Epidermal melanocyte (primary cell): ENCODE measurements around the gene ANKHD1.
"Not testable (repeated sequence)": the region's sequence is repeated elsewhere in the genome, so short reads cannot be mapped to it uniquely, and the experiment has no call there.

Source experiments
- DNase-seq: peaks from one replicate; pipeline ENCODE4 v3.0.0; 2011; ENCODE audit warnings: low spot score; ENCODE audit not compliant: insufficient read length

The ANKHD1 gene

DNA sequence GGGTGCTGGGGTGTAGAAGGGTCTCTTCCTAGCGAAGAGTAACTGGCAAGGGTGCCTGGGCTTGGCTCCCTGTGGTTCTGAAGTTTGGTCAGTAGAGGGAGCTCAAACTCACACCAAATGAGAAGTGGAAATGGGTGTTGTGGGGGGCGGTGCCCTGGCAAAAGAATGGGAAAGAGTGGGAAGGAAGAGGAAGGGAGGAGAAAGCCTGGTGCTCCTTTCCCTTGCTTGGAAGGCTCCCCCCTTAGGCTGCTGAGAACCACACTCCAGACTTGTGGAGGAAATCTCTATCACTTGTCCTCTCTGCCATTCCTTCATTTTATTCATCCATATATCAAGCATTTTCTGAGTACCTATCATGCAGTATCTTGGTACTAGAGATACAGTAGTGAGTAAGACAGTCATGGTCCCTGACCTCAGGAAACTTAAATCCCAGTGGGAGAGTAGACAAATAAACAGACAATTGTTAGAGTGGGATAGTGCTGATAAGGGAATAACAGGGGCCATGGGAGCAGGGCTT, 28.6 kb upstream of the ANKHD1 start:
- DNase-seq, result peak; percentile 74

DNA sequence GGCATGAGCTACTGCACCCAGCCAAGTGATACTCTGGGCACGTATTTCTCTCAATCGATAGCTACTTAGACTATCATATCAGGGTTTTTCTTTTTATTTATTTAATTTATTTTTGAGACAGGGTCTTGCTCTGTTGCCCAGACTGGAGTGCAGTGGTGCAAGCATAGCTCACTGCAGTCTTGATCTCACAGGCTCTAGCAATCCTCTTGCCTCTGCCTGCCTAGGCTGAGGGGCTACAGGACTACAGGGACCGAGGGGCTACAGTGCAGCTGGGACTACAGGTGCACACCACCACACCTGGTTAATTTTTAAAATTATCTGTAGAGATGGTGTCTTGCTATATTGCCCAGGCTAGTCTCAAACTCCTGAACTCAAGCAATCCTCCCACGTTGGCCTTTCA, 20.3 kb upstream of the ANKHD1 start:
- no peak for DNase-seq

DNA sequence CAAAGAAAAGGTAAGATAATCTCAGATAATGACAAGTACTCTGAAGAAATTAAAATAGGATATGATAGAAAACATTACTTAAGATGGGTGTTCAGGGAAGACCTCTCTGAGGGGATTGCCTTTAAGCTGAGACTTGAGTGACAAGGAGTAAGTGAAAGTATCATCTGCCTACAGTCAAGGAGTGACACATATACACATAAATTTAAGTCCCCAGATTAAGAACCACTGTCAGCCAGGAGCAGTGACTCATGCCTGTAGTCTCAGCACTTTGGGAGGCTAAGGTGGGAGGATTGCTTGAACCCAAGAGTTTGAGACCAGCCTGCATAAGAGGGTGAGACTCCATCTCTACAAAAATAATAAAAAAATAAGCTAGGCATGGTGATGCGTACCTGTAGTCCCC, 19.7 kb upstream of the ANKHD1 start:
- DNase-seq, result no peak

DNA sequence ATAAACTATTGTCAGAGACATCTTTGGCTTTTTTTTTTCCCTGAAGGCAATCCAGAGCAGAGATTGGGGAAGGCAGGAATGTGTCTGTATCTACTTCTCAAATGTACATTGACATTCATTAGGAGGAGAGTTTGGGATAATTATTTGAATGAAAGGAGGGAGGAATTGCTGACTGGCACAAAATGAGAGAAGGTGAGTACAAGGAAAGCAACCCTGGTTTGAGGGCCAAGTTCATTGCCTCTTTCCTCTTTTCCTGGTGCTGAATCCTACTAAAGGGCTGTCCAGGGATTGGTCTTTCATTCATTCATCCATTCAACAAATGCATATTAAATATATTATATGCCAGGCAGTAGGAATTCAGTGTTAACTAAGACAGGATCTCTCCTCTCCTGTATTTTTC, 18.8 kb upstream of the ANKHD1 start:
- no peak for DNase-seq

DNA sequence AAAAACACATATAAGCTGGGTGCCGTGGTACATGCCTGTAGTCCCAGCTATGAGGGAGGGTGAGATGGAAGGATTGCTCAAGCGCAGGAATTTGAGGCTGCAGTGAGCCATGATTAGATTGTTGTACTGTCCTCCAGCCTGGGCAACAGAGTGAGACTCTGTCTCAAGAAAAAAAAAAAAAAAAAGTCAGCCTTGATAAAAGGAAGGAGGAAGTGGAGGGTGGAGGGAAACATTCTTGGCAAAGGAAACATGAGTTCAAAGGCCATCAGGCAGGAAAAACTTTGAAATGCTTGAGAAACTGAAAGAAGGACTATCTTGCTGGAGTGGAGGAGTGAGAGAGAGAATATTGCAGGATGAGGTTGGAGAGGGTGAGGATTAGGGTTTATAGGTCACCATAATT, 18.3 kb upstream of the ANKHD1 start:
- DNase-seq, result no peak

DNA sequence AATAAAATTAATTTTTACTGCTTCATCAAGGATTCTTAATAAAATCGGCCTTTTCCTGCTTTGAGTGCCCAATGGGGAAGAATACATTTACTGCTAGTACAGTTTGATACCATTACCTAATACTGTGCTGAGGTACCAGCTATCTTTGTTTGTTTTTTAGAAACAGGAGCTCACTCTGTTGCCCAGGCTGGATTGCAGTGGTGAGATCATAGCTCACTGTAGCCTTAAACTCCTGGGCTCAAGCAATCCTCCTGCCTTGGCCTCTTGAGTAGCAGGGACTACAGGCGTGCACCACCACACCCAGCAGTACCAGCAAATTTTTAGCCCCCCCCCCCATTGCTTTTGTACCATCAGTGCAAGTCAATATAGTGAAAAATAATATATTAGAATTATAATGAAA, 13.6 kb upstream of the ANKHD1 start:
- DNase-seq, result no peak

DNA sequence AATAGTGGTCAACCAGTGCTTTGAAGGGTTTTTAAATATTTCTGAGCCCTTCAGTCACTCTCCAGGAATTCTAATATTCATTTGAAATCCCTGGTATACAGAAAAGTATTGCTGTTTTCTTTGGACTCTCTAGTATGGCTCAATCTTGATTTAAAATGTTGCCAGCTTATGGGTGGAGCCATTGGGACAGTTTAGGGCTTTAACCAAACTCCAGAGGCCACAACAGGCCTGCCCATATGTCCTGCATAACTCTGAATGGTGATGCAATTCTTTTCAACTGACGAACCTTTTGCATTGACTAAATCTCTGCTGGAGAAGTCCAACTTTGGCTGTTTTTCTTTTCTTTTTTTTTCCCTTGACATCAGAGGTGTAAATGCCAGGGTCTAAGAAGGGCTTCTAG, 10.3 kb upstream of the ANKHD1 start:
- DNase-seq, result no peak

DNA sequence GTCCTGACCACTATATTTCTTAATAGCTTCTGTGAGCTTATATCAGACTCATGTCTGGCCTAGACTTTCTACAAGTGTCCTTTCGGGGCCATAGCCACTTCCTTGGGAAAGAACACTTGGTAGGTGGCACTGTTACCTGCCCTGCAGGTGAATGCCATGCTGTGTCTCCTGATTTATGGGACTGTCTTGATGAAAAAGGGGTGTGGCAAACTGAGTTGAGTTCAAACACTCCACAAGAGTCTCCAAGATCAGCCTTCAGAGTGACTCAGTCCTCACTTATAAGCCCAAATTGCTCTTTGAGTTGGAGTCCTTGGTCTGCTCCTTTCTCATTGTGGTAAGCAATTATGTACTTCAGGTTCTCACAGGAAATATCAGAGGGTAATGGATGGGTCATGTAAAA, 9.9 kb upstream of the ANKHD1 start:
- DNase-seq, result no peak

DNA sequence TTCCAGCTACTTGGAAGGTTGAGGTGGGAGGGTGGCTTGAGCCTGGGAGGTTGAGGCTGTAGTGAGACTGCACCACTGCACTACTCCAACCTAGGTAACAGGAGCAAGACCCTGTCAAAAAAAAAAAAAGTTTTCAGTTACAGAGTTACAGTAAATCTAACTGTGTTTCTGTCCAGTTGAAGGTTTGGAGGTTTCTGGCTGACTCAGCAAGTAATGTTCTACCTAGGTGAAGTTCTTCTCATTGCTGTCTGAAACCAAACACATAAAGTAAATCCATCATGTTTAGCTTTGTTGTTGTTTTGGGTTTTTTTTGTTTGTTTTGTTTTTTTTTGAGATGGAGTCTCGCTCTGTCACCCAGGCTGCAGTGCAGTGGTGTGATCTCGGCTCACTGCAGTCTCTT, 7.9 kb upstream of the ANKHD1 start:
- DNase-seq, result no peak

DNA sequence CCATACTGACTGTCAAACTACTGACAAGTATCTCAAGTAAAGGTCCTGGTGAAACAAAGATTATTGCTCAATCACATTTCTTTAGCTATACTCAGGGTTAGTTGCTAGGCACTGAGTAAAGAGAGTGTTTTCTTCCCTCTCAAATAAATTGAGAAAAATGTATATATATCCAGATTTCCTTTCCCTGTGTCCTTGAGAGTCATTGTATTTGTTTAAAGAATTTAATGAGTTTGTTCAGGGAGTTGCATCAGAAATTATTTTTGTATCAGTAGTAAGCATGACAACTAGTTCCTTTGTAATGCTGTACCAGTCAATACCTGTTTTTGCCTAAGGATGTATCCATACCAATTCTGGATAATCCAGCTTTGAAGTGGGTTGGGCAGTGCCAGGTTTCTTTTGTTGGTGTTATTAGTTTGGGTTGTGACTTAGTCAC, 3.2 kb upstream of the ANKHD1 start:
- DNase-seq, result no peak

DNA sequence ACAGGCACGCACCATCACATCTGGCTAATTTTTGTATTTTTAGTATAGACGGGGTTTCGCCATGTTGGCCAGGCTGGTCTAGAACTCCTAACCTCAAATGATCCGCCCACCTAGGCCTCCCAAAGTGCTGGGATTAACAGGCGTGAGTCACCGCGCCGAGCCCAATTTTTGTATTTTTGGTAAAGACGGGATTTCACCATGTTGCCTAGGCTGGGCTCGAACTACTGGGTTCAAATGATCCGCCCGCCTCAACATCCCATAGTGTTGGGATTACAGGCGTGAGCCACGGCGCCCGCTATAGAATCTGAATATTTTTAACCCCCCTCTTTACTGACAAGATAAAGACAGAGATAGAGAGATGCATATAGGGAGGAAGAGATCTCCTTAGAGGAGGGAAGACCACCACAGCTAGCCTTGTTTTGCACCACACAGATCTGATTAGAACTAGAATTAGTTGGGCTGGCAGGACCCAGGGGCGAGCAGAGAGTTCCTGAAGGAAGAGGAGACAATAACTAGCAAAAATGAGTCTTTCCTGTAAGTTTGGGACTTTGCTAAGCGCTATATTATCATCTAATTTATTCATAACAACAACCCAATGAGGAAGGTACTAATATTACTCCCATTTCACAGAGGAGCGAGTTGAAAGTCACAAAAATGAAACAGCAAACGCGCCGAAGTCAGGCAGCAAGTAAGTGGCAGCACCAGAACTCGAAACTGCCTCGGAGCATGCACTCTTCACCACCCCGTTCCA, 1.5 kb upstream of the ANKHD1 start:
- DNase-seq, result no peak

DNA sequence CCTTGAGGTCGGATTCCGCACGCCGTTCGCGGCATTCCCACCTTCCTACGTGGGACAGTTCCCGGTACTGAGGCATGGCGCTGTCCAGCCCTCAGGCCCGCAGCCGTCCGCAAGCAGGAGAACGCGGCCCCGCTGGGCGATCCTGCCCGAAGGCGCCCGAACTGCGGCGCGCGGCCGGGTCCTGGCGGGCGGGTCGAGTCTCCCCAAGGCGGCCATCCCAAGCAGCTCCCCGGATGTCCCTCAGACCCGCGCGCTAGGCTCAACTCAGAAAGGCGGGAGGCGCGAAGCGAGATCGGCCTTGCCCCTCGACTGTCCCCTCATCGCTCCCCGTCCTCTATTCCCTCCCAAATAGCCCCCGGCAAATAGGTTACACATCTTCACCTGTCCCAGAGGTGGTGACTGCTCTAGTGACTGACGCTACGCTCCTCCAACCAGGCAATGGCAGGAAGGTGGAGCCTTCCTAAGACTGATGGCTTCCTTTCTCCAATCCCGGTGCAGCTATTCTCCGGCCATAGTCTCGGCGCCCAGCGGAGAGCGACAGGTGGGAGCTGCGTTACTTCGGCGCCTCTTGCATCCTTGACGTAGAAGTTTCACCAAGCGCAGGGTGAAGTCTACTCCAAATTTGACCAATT, 787 bp upstream of the ANKHD1 start:
- peak; percentile 92 for DNase-seq

DNA sequence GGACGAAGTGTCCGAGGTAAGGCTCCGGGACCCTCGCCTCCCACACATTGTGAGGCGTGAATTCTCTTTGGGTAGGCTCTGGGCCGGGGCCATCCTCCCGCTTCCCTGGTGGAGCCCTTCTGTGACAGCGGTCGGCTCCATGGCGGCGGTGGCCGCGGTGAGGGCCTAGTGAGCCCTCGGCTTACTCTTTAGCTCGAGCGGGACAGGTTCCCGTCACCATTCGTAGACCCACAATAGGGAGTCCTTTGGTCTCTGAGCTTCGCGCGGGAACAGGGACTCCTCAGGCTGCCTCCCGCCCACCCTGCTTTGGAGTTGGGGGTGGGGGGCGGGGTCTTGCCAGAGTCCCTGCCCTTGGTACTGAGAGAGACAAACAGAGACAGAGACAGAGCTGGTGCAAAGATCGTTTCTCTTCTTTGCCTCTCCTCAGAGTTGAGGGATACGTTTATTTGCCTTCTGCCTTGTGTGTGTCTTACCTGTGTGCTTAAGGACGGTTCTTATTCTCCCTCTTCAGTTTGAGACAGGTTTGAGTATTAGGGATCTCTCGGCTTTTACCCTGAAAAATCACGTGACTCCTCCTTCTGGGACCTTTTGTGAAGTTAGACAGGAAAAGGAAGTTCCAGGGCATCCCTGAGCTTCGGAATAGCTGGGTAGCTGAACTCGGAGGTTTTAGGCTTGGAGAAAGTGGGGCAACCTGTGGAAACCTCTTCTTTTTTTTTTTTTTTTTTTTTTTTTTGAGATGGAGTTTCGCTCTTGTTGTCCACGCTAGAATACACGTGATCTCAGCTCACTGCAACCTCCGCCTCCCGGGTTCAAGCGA, 833 bp downstream of the ANKHD1 start:
- DNase-seq, result no peak

DNA sequence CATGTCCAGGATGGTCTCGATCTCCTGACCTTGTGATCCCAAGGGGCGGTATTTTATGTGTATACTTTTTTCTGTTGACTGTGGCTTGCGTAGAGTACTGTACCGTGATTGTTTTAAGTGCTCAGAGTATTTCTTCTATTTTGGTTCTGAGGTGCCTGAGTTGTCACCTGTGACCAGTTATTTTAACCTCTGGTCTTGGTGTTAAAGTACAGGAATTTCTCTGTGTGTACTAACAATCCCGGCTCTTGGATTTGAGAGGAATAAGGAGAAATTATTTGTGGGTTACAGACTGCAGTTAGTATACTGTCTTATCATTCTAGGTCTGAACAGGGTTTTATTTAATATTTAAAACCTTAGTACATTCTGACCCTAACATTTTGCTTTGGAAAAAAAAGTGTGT, 2.0 kb downstream of the ANKHD1 start:
- DNase-seq, result no peak

DNA sequence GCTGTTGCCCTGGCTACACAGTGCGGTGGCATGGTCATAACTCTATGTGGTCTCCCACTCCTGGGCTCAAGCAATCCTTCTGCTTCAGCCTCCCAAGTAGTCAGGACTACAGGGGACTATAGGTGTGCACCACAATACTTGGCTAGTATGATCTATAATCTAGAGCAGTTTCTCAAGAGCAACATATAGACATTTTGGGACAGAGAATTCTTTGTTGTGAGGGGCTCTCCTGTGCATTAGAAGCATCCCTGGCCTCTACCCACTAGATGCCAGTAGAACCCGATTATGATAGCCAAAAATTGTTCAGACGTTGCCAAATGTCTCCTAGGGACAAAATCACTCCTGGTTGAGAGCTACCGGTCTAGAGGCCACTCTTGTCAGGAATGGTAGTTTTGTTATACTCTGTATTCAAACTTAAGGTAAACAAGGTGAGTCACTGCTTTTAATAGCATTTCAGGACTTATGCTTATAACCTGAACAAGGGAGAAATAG, 7.2 kb downstream of the ANKHD1 start:
- DNase-seq, result no peak

DNA sequence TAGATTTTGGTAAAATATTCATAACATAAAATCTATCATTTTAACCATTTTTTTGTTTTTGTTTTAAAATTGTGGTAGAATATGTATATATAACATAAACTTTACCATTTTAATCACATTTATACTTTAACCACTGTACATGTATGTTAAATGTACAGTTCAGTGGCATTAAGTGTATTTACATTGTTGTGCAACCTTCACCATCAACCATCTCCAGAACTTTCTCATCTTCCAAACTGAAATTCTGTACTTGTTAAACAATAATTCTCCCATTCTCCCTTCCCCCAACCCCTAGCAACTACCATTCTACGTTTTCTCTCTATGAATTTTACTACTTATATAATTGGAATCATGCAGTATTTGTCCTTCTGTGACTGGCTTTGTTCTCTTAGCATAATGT, 11.6 kb downstream of the ANKHD1 start:
- DNase-seq, result no peak

DNA sequence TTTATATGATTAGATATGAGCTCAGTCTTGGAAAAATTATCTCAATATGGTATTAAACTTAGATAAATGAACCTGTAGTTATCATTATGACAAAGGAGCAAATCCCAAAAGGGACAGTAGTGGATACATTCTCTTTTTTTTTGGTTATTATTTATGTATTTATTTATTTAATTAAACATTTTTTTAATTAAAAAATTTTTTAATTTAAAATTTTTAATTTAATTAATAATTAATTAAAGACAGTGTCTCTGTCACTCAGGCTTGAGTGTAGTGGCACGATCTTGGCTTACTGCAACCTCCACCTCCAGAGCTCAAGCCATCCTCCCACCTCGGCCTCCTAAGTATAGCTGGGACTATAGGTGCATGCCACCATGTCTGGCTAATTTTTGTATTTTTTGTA, 15.6 kb downstream of the ANKHD1 start:
- no peak for DNase-seq

DNA sequence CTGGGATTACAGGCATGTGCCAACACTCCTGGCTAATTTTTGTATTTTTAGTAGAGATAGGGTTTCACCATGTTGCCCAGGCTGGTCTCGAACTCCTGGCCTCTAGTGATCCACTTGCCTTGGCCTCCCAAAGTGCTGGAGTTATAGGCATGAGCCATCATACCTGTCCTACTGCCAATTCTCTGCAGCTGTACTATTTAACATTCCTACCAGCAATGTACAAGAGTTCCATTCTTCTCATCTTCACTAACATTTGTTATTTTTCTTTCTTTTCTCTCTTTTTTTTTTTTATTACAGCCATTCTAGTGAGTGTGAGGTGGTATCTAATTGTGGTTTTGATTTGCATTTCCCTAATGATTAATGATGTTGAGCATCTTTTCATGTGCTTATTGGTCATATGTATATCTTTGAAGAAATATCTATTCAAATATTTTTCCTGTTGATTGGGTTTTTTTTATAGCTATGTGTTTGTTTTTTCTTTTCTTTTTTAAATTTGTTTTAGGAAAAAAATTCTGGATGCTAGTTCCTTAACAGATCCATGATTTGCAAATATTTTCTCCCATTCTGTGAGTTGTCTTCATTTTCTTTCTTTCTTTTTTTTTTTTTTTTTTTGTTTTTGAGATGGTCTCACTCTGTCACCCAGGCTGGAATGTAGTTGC, 17.4 kb downstream of the ANKHD1 start:
- DNase-seq, result no peak

DNA sequence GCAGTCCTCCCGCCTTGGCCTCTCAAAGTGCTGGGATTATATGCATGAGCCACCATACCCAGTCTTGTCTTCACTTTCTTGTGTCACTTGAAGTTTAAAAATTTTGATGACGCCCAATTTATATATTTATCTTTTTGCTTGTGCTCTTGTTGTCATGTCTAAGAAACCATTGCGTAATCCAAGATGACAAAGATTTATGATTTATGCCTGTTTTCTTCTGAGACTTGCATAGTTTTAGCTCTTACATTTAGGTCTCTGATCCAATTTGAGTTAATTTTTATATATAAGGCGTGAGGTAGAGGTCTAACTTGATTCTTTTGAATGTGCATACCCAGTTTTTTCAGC, 18.6 kb downstream of the ANKHD1 start:
- DNase-seq, result no peak

DNA sequence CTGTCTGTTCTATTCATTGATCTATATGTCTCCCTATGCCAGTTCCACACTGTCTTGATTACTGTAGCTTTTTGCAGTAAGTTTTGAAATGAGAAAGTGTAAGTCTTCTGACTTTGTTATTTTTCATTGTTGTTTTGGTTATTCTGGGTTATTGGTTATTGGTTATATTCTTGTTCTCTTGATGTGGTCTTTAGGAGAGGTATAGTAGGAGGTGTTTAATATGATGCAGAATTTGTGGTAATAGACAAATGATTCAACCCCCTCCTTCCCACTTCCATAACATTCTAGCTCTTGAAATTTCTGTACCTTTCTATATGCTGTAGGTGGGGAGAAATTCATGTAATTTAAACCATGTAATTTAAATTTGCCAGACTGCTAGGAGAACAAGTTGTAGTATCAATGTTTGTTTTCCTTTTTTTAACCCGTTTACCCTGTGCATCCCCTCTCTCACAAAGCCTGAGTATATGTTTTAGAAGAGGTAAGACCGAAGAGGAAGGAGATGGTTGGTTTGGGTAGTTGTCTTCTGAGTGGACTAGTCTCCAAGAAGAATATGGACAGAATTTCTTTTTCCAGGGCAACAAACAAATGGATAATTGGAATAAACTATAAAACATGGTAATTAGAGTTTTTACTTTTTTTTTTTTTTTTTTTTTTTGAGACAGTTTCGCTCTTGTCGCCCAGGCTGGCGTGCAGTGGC, 19.2 kb downstream of the ANKHD1 start:
- no peak for DNase-seq

DNA sequence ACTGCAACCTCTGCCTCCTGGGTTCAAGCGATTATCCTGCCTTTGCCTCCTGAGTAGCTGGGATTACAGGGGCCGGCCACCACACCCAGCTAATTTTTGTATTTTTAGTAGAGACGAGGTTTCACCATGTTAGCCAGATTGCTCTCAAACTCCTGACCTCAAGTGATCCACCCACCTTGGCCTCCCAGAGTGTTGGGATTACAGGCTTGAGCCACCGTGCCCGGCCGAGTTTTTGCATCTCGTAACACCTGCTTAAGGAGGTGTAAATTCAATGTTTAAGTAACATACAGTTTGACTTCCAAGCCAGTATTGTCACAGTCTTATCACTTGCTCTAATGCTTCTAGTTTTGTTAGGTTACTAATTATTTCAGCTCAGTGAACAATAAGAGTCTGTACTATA, 19.7 kb downstream of the ANKHD1 start:
- DNase-seq, result not testable (repeated sequence)
